ENCODE results near the gene TTC34.
"Not testable (repeated sequence)": the region's sequence is repeated elsewhere in the genome, so short reads cannot be mapped to it uniquely, and the experiment has no call there.

Gene TTC34

GRCh38 chr1:2638466-2639115 is 162.9 kb downstream of the TTC34 start:
- no peak for DNase-seq

DNA sequence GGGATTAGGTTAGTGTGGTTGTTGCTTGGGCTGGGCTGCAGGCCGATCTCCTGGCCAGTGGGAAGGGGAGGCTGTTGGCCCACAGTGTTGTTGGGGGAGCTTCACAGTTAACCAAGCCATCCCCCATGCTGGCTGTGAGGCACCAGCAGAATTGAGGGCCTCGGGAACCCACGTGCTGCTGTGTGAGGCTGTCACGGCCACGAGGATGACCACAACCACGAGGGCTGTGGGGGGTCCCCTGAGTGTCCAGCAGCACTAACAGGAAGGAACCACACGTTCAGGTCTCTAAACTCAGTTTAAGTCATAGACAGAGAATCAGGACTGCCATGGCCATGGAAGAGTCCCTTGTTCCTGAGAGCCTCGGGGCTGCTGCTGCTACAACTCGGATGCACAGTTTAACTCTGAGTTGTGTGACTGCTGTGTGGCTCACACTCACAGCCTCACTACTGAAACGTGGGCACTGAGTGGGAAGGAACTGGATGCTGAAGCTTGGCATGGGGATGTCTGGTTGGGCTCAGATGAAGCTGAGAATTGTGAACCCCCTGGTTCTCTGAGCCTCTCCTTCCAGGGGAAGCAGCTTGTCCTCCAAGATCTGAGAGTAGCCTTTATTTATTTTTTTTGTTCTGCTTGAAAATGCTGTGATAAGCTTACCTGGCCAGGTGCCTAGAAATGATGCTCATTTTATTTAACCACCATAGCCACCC is 163.9 kb downstream of the TTC34 start:
- DNase-seq: no peak

DNA sequence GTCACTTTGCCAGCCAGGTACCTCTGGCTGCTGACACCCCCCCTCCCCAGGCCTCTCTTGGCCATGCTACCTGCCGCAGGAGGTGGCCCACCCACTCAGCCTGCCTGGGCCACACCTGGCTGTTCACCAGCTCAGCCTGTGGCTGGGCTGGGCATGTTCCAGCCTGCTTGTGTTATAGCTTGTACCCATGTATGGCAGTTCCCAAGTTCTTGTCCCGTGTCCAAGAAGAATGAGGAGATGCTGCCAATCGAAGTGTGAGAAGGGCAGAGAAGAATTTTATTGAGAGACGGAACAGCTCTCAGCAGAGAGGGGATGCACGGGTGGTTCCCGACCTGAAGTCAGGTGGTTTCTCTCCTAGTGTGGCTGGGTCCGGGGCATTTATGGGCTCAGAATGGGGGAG is 164.8 kb downstream of the TTC34 start:
- no peak for DNase-seq

- DNase-seq: no peak
Measured at GRCh38 chr1:2635361-2636010, 166.0 kb downstream of the TTC34 start.

- DNase-seq: no peak
Measured at GRCh38 chr1:2633936-2634491, 167.5 kb downstream of the TTC34 start.

- DNase-seq: no peak
Measured at GRCh38 chr1:2633366-2633935, 168.0 kb downstream of the TTC34 start.

GRCh38 chr1:2632561-2633361 is 168.7 kb downstream of the TTC34 start, which contains the start of gene MMEL1:
MMEL1 (minus strand) TSS chr1:2633016; CDS start chr1:2629484, 3,532 bp downstream.
- DNase-seq: no peak

DNA sequence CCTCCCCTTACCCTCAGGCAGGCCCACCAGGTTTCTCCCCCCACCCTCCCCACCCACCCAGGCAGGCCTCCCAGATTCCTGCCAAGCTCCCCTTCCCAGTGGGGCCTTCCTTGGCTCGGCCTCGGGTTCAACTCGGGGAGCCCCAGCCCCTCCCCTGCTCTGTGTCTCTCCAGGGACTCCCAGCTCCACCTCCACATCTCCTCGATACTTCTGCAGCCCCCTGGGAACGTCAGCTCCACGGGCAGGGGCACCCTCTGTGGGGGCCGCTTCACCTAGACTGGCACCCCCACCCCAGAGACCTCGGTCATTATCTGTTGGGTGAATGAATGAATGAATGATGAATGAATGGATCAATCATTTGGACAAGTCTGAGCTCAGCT is 169.5 kb downstream of the TTC34 start:
- no peak for DNase-seq

- DNase-seq: no peak
Measured at GRCh38 chr1:2631136-2632050, 170.1 kb downstream of the TTC34 start.

DNA sequence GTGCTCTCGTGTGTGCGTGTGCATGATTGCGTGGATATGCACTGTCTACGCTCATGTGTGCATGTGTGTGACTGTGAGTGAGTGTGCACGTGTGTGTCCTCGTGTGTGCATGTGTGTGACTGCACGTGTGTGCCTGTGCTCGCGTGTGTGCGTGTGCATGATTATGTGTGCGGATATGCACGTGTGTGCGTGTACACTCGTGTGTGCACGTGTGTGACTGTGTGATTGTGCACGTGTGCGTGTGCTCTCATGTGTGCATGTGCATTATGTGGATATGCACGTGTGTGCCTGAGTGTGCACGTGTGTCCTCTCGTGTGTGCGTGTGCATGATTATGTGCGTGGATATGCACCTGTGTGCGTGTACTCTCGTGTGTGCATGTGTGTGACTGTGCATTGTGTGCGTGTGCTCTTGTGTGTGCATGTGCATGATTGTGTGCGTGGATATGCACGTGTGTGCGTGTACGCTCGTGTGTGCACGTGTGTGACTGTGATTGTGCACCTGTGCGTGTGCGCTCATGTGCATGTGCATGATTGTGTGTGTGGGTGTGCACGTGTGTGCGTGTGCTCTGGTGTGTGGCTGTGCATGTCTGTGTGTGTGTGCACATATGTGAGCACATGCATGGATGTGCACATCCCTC is 170.9 kb downstream of the TTC34 start:
- no peak for DNase-seq

- DNase-seq: no peak
Measured at GRCh38 chr1:2629627-2630497, 171.6 kb downstream of the TTC34 start.

GRCh38 chr1:2628933-2629626 is 172.4 kb downstream of the TTC34 start:
- DNase-seq: no peak

- no peak for DNase-seq
Measured at GRCh38 chr1:2628191-2628932, 173.1 kb downstream of the TTC34 start.

DNA sequence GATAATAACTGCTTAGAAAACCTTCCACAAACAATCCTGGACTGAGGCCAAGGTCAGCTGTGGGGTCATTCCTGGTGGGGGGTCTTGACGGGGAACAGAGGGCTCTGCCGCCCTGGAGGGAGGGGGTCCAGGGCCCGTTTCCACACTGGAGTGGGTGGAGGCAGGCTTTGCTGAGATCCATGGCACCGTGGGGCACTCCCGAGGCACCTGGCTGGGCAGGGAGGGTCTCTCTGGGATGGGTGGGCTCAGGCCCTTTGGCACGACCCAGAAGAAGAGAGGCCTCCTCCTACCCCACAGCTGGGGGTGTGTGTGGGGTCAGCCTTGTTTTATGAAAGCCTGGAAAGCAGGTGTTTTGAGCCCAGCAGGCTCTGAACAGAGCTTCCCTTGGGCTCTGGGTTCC is 173.7 kb downstream of the TTC34 start:
- no peak for DNase-seq

DNA sequence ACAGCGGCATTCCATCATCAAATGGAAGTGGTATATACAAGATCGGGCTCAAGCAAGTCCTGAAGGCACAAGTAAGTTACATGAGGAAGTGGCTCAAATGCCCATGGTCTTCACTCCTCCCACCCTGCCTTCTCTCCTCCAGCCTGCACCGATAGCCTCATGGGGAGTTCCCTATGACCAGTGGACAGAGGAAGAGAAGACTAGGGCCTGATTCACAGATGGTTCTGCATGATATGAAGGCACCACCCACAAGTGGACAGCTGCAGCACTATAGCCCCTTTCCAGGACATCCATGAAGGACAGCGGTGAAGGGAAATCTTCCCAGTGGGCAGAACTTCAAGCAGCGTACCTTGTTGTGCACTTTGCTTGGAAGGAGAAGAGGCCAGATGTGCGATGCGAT is 175.7 kb downstream of the TTC34 start:
- DNase-seq: not testable (repeated sequence)

- DNase-seq: no peak
Measured at GRCh38 chr1:2625311-2625710, 176.2 kb downstream of the TTC34 start.

DNA sequence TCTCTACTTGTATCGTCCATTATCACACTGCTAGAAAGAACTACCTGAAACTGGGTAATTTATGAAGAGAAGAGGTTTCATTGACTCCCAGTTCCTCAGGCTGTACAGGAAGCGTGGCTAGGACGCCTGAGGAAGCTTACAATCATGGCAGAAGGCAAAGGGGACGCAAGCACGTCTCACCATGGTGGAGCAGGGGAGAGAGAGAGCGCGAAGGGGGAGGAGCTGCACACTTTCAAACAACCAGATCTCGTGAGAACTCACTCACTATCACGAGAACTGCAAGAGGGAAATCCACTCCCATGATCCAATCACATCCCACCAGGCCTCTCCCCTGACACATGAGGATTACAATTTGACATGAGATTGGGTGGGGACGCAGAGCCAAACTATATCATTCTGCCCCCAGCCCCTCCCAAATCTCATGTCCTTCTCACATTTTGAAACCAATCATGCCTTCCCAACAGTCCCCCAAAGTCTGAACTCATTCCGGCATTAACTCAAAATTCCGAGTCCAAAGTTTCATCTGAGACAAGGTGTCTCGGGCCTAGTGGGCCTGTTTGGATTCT is 176.7 kb downstream of the TTC34 start:
- DNase-seq: no peak

Measured in activated CD4-positive, CD25-positive, alpha-beta regulatory T cell (primary cell).